A673 (cell line): ENCODE data around the gene GIGYF2.

ENCODE experiments used
- EZH2 ChIP-seq: fragments of 200-600 bp; sonication (generic); IDR thresholded peaks from 2 replicates; pipeline ENCODE4 v1.6.1; 2017; ENCODE audit warnings: borderline replicate concordance, low read depth, mild to moderate bottlenecking, mixed read lengths, antibody characterized with exemption, low read length; ENCODE audit not compliant: poor library complexity, severe bottlenecking
- TF ChIP-seq, protein P1 (sequence below): fragments of 300-800, 200-600 bp; sonication (generic); conservative IDR thresholded peaks from 2 replicates; pipeline ENCODE4 v1.5.1; 2017; ENCODE audit warnings: low read depth, mild to moderate bottlenecking, antibody characterized with exemption, low read length, moderate library complexity, mixed read lengths

DNA sequence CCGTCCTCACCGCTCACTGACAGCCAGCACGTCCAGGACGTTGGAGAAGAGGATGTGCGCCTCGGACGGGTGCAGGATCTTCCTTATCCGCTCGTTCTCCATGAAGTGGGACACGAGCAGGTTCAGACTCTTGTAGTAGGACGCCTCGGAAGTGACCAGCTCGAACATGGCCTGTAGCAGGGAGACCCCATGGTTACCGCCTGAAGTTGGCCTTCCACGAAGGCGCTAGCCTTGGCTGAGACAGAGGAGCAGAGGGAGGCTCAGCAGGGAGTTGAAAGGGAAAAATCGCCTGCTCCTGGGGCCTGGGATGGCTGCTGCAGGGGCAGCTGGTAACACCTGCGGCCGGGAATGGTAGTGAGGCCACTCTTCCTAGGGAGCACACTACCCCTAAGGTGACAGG is 197.6 kb downstream of the GIGYF2 start:
- TF ChIP-seq, protein P1, sequence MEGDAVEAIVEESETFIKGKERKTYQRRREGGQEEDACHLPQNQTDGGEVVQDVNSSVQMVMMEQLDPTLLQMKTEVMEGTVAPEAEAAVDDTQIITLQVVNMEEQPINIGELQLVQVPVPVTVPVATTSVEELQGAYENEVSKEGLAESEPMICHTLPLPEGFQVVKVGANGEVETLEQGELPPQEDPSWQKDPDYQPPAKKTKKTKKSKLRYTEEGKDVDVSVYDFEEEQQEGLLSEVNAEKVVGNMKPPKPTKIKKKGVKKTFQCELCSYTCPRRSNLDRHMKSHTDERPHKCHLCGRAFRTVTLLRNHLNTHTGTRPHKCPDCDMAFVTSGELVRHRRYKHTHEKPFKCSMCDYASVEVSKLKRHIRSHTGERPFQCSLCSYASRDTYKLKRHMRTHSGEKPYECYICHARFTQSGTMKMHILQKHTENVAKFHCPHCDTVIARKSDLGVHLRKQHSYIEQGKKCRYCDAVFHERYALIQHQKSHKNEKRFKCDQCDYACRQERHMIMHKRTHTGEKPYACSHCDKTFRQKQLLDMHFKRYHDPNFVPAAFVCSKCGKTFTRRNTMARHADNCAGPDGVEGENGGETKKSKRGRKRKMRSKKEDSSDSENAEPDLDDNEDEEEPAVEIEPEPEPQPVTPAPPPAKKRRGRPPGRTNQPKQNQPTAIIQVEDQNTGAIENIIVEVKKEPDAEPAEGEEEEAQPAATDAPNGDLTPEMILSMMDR = no peak
- no peak for TF ChIP-seq EZH2
